Naive thymus-derived CD8-positive, alpha-beta T cell (primary cell): Measurements from ENCODE around the gene MAGEB3. TPM values are rescaled to one million over a fixed set of nuclear protein-coding genes. Genes with fewer than 3 reads are reported as not detected.

ENCODE experiments used
- ATAC-seq, 2 donors: fragments of 150-1000 bp; cut with Tn5 transposase in 1 of 2; sonication (Bioruptor Pico), chemical (Tn5 transposase) in 1 of 2; 1 replicate in 1 of 2; 2 replicates in 1 of 2; pipeline ENCODE4 v1.10.0; 2021; ENCODE audit warnings: mild to moderate bottlenecking in 2 of 2, moderate library complexity in 2 of 2
- POLR2A ChIA-PET: fragments of 350-600 bp; sonication (Branson Sonifier 250); formaldehyde crosslinking; loops from one replicate; lab custom pipeline; 2021; ENCODE audit warnings: antibody characterized with exemption; lab: Charles Lee
- DNase-seq, 10 donors: peaks; one replicate each; pipeline versions ENCODE4 v3.0.0 to v3.0.0-alpha.2; 2020 to 2022
- H3K27ac Mint-ChIP-seq, 10 donors: one replicate each; pipeline ENCODE4 v1.8.0; 2020 to 2022; ENCODE audit warnings: mild to moderate bottlenecking in 10 of 10, mixed read lengths in 10 of 10, moderate library complexity in 4 of 10, inconsistent platforms in 1 of 10
- H3K27me3 Mint-ChIP-seq, 5 donors: one replicate each; pipeline ENCODE4 v1.8.0; 2021 to 2022; ENCODE audit warnings: mixed read lengths in 5 of 5
- H3K36me3 Mint-ChIP-seq, 3 donors: one replicate each; pipeline ENCODE4 v1.8.0; 2020 to 2022; ENCODE audit warnings: mixed read lengths in 3 of 3, mild to moderate bottlenecking in 2 of 3, inconsistent platforms in 1 of 3
- H3K4me1 Mint-ChIP-seq, 4 donors: one replicate each; pipeline ENCODE4 v1.8.0; 2021 to 2022; ENCODE audit warnings: mixed read lengths in 4 of 4
- H3K4me3 Mint-ChIP-seq, 10 donors: one replicate each; pipeline ENCODE4 v1.8.0; 2020 to 2022; ENCODE audit warnings: mild to moderate bottlenecking in 10 of 10, mixed read lengths in 10 of 10, moderate library complexity in 6 of 10, inconsistent platforms in 1 of 10
- H3K9me3 Mint-ChIP-seq, 9 donors: one replicate each; pipeline ENCODE4 v1.8.0; 2020 to 2022; ENCODE audit warnings: mixed read lengths in 9 of 9, mild to moderate bottlenecking in 3 of 9, inconsistent platforms in 1 of 9, moderate library complexity in 1 of 9
- polyA plus RNA-seq, 3 donors: library from polyadenylated mRNA; unstranded; fragments of 300-500 nt; fragmentation: Illumina TruSeq; gene quantifications; one replicate each; pipeline ENCODE4 v1.2.3, GENCODE V29; 2021
- total RNA-seq, 8 experiments: library from RNA in 2 of 8; stranded (reverse) in 2 of 8; gene quantifications; one replicate each; pipeline ENCODE4 v1.2.3 and lab custom pipeline; 2021 to 2026

Gene MAGEB3
- total and polyA plus RNA-seq, 5 experiments from 2014 or later = not detected

DNA sequence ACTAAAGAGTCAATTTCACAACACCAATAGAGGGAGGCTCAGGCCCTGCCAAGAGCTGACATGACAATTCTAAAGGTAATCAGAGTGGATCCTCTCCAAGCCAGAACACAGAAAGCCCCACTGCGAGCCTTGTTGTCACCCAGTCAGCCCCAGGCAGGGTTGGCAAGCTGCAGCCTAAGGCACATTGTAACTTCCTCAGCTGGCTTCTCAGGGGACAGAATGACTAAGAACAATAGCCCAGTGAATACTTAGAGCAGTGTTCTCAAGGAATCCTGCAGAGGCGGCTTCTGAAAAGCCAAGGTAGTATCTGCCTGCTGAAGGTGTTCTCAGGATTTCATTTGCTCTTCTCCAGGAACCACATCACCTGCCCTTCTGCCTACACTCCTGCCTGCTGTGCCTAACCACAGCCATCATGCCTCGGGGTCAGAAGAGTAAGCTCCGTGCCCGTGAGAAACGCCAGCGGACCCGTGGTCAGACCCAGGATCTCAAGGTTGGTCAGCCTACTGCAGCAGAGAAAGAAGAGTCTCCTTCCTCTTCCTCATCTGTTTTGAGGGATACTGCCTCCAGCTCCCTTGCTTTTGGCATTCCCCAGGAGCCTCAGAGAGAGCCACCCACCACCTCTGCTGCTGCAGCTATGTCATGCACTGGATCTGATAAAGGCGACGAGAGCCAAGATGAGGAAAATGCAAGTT lies 11.4 kb downstream of the MAGEB3 start, which contains the start of gene MAGEB4:
Gene MAGEB4, plus strand, starts transcription at position 277 of the 692 bp plus-strand sequence. Its CDS starts 136 bp downstream, at position 413.
- Mint-ChIP-seq H3K4me1 (no peaks in the 10 kb centered on the region), H3K27me3 (no peaks in the 10 kb centered on the region), H3K27ac (no peak within 1 kb of the TSS), H3K4me3 (no peak within 1 kb of the TSS), H3K36me3 (no peaks in the 10 kb centered on the region), H3K9me3 (no peaks in the 10 kb centered on the region)
- no peak for ATAC-seq
- DNase-seq = no peak
- POLR2A ChIA-PET = no interaction called here

DNA sequence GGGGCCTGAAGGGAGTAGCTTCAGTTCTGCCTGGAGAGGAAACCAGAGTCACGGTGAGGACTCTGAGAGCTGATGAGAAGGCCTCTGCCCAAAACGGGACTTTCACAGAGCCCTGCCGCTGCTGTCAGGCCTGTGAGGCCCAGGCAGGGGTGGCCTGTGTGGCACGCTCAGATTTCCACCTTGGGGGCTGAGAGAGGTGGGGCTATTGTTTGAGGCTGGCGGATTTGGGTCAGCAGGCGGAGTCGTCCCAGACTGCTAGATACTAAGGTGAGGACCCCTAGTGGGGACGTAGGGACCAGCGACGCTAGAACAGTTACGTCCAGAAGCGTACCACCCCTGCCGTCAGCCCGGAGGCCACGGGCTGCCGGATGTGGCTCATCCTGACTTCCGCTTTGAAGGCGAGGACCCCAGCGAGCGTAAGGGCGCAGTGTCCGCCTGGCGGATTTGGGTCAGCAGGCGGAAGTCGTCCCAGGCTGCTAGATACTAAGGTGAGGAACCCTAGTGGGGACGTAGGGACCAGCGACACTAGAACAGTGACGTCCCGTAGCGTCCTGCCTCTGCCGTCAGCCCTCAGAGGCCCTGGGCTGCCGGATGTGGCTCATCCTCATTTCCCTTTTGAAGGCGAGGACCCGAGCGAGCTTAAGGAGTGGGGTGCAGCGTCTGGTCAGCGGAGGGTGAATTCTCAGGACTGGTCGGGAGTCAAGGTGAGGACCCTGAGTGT lies 16.5 kb downstream of the MAGEB3 start, which contains the start of gene MAGEB1:
Gene MAGEB1, plus strand, starts transcription at position 378 of the 721 bp plus-strand sequence. CDS start 3,348 bp downstream, outside the sequence.
- ATAC-seq (no peak), DNase-seq (no peak)
- Mint-ChIP-seq H3K4me1 (no peaks in the 10 kb centered on the region), H3K36me3 (no peaks in the 10 kb centered on the region), H3K27ac (no peak within 1 kb of the TSS), H3K27me3 (no peaks in the 10 kb centered on the region), H3K4me3 (no peak within 1 kb of the TSS), H3K9me3 (peaks cover 0 to 2% (median 0%) of the 10 kb centered on the region in 9 donors)
- POLR2A ChIA-PET = no interaction called here

DNA sequence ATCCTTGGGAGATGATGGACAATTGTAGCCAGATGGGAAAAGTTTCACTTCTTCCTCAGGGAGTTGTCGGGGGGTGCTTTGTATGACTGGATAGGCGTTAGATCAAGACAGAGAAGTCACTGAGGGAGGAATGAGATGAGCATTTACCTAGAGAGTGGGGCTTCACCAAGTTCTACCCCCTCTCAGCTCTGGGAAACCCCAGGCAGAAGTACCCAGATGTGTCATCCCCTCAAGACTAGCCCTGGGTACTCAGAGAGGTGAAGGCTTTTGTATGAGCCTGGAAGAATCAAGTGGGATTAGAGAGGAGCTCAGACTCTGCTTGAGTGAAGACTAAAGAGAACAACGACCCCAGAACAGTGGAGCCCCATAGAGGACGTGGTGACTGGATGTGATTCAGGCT lies 18.4 kb downstream of the MAGEB3 start:
- Mint-ChIP-seq H3K27me3 (no peaks in the 10 kb centered on the region), H3K9me3 (peaks cover 0 to 2% (median 0%) of the 10 kb centered on the region in 9 donors), H3K36me3 (no peaks in the 10 kb centered on the region), H3K4me3 (no peak overlapping the region), H3K4me1 (no peaks in the 10 kb centered on the region), H3K27ac (no peak overlapping the region)
- POLR2A ChIA-PET = no interaction called here
- no peak for ATAC-seq
- DNase-seq = no peak

DNA sequence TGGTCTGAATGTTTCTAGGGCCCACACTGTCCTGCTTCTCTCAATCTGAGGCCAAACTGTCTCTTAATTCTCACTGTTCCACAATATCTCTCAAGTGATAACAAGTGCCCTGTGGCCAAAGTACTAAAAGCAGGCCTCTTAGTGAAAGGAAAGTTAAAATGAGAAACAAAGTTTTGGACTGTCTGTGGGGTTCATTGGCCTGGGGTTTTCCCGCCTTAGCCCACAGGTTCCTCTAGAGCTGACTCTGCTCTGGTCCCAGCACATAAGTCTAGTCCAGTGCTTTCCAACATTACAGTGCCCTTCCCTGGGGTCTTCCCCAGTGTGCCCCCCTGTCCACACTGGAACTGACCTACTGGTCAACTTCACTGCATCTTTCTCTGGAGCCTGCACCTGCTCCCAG lies 22.8 kb downstream of the MAGEB3 start:
- Mint-ChIP-seq H3K27ac (no peak overlapping the region), H3K27me3 (no peaks in the 10 kb centered on the region), H3K9me3 (peaks cover 0 to 12% (median 0%) of the 10 kb centered on the region in 9 donors), H3K36me3 (no peaks in the 10 kb centered on the region), H3K4me3 (no peak overlapping the region), H3K4me1 (no peaks in the 10 kb centered on the region)
- DNase-seq (no peak), ATAC-seq (no peak)
- POLR2A ChIA-PET = no interaction called here

DNA sequence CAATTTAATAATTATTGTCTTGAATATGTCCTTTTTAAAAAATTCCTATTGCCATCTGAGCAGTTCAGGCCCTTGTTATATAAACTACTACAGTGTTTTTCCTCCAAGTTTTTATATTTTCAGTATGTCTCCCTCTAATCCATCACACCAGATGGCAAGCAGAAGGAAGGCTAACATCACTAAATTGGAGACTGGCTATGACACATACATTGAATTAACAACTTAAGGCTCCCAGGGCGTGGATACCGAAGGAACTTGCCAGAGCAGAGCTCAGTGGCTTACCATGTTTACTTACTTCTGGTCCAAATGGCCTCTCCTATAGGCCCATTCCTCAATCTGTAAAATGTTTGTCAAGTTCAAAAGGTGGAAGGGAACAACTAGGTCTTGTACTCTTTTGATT lies 29.5 kb downstream of the MAGEB3 start:
- no peak overlapping the region for H3K4me3 Mint-ChIP-seq
- H3K36me3 Mint-ChIP-seq = no peaks in the 10 kb centered on the region
- no peak overlapping the region for H3K27ac Mint-ChIP-seq
- no peaks in the 10 kb centered on the region for H3K27me3 Mint-ChIP-seq
- no peaks in the 10 kb centered on the region for H3K4me1 Mint-ChIP-seq
- POLR2A ChIA-PET = no interaction called here
- peaks cover 0 to 10% (median 0%) of the 10 kb centered on the region in 9 donors for H3K9me3 Mint-ChIP-seq
- DNase-seq (no peak), ATAC-seq (no peak)

DNA sequence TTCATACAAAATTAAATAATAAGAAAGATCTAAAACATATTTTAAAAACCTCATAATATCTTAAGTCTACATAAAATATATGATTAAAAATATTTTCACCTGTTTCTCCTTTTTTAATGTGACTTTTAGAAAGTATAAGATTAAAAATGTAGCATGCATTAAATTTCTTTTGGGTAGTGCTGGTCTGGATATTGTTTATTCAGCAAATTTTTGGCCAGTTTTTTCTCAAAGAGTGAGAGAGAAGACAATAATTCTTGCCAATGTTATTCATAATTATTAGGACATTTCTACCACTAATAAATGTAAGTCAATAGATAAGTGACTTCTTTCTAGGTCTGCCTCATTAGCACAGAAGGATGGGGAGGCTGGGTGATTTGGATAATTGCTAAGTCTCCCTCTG lies 30.6 kb downstream of the MAGEB3 start:
- POLR2A ChIA-PET = no interaction called here
- Mint-ChIP-seq H3K27ac (no peak overlapping the region), H3K36me3 (no peaks in the 10 kb centered on the region), H3K4me3 (no peak overlapping the region), H3K27me3 (peaks cover 0 to 4% (median 0%) of the 10 kb centered on the region in 5 donors), H3K4me1 (no peaks in the 10 kb centered on the region), H3K9me3 (peaks cover 0 to 7% (median 0%) of the 10 kb centered on the region in 9 donors)
- ATAC-seq = no peak
- DNase-seq = no peak

DNA sequence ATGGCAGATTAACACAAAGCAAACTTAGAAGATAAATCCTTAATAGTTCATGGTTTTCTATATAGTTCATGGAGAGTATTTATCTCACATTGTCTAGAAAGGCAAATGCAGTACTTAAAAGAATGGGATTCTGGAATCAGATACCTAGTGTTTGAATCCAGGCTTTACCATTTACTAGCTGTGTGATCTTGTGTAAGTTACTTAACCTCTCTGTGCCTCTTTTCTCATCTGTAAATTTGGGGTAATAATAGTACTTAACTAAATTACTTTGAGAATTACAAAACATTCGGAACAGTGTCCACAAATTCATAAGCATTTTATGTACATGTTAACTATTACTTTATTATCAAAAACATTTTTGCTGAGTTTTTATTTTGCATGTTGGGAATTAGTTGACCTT lies 32.3 kb downstream of the MAGEB3 start:
- no peak for DNase-seq
- no peaks in the 10 kb centered on the region for H3K9me3 Mint-ChIP-seq
- no peak overlapping the region for H3K27ac Mint-ChIP-seq
- peaks cover 0 to 4% (median 0%) of the 10 kb centered on the region in 5 donors for H3K27me3 Mint-ChIP-seq
- H3K4me1 Mint-ChIP-seq = no peaks in the 10 kb centered on the region
- no peak overlapping the region for H3K4me3 Mint-ChIP-seq
- no peak for ATAC-seq
- POLR2A ChIA-PET = no interaction called here
- no peaks in the 10 kb centered on the region for H3K36me3 Mint-ChIP-seq

DNA sequence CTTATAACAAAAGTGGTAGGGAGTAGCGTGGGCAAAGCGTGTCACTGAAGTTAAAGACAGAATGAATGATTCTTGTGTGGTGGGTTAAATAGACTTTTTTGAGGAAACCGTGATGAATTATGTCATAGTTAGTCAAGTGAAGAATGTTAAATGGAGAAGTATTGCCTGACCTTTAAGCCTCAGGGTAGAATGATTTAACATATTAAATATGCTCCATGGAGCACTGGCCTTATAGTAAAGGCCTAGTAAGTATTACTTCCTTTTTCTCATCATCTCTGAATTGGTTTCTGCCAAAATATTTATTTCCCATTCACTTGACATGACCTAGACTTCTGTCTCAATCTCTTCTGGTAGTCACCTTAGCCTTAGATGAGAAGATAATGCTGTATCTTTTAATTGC lies 40.2 kb downstream of the MAGEB3 start:
- H3K36me3 Mint-ChIP-seq = no peaks in the 10 kb centered on the region

DNA sequence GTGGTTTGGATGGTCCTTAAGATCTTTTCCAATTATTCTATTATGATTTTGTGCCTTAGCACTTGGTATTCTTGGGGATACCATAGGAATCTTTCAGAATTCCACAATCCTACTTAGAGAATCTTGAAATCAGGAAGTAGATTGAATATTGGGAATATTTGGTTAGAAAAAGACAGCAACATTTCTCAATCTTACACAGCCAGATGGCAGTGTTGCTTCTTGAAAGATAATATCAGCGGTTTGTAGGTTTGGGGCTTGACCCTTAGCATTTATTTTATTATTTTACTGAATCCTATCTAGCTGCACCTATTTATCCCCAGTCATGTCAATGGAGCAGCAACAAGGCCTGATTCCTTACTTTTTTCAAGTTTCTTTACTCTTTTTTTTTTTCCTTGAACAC lies 45.0 kb downstream of the MAGEB3 start:
- Mint-ChIP-seq H3K4me1 (peaks cover 0 to 8% (median 3%) of the 10 kb centered on the region in 4 donors), H3K9me3 (peaks cover 0 to 4% (median 0%) of the 10 kb centered on the region in 9 donors), H3K4me3 (no peak overlapping the region), H3K27ac (no peak overlapping the region), H3K27me3 (peaks cover 0 to 10% (median 0%) of the 10 kb centered on the region in 5 donors), H3K36me3 (no peaks in the 10 kb centered on the region)
- POLR2A ChIA-PET = no interaction called here
- ATAC-seq (no peak), DNase-seq (no peak)

More for the DNA sequence above, 40.2 kb downstream of the MAGEB3 start:
- H3K4me3 Mint-ChIP-seq = no peak overlapping the region
- no peak overlapping the region for H3K27ac Mint-ChIP-seq
- H3K9me3 Mint-ChIP-seq = peaks cover 0 to 4% (median 0%) of the 10 kb centered on the region in 9 donors
- ATAC-seq (no peak), DNase-seq (no peak)
- no peaks in the 10 kb centered on the region for H3K4me1 Mint-ChIP-seq
- POLR2A ChIA-PET = no interaction called here
- peaks cover 0 to 10% (median 0%) of the 10 kb centered on the region in 5 donors for H3K27me3 Mint-ChIP-seq

DNA sequence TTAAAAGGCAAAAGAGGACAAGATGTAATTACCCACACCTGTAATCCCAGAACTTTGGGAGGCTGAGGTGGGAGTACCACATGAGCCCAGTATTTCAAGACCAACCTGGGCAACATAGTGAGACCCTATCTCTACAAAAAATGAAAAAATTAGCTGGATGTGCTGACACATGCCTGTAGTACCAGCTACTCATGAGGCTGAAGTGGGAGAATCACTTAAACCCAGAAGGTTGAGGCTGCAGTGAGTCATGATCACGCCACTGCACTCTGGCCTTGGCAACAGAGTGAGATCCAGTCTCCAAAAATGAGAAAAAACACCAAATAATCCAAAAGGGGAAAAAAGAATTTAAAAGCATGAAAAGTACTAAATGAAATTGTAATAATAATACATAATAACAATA lies 47.9 kb downstream of the MAGEB3 start:
- POLR2A ChIA-PET = no interaction called here
- DNase-seq = no peak
- Mint-ChIP-seq H3K27me3 (no peaks in the 10 kb centered on the region), H3K36me3 (no peaks in the 10 kb centered on the region), H3K9me3 (peaks cover 0 to 2% (median 0%) of the 10 kb centered on the region in 9 donors), H3K4me3 (no peak overlapping the region), H3K4me1 (peaks cover 0 to 8% (median 3%) of the 10 kb centered on the region in 4 donors), H3K27ac (no peak overlapping the region)
- ATAC-seq = no peak

DNA sequence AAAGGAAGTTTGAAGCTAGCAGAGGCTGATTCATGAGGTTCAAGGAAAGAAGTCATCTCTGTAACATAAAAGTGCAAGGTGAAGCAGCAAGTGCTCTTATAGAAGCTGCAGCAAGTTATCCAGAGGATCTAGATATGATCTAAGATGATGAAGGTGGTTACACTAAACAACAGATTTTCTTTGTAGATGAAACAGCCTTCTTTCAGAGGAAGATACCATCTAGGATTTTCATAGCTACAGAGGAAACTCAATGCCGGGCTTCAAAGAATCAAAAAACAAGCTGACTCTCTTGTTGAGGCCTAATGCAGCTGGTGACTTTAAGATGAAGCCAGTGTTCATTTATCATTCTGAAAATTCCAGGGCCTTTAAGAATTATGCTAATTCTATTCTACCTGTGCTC lies 50.0 kb downstream of the MAGEB3 start:
- no peak overlapping the region for H3K27ac Mint-ChIP-seq
- POLR2A ChIA-PET = no interaction called here
- peaks cover 0 to 1% (median 0%) of the 10 kb centered on the region in 9 donors for H3K9me3 Mint-ChIP-seq
- H3K36me3 Mint-ChIP-seq = no peaks in the 10 kb centered on the region
- no peaks in the 10 kb centered on the region for H3K27me3 Mint-ChIP-seq
- H3K4me1 Mint-ChIP-seq = peaks cover 0 to 8% (median 3%) of the 10 kb centered on the region in 4 donors
- no peak for DNase-seq
- no peak overlapping the region for H3K4me3 Mint-ChIP-seq
- ATAC-seq = no peak

DNA sequence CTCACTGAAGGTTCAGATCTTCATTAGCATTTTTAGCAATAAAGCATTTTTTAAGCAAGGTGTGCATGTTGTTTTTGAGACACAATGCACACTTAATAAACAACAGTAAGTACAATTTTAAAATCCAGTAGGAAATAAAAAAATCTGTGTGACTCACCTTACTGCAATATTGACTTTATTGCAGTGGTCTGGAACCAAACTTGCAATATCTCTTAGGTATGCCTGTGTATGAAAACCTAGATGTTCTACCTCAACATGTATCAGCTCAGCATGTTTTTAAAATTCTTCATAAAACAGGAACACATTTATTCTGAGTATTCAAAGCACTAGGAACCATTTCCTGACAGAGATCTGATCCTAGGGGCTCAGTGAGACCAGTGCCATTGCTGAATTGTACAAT lies 52.1 kb downstream of the MAGEB3 start:
- H3K27ac Mint-ChIP-seq = no peak overlapping the region
- H3K9me3 Mint-ChIP-seq = peaks cover 0 to 1% (median 0%) of the 10 kb centered on the region in 9 donors
- no peaks in the 10 kb centered on the region for H3K36me3 Mint-ChIP-seq
- DNase-seq (no peak), ATAC-seq (no peak)
- no peaks in the 10 kb centered on the region for H3K27me3 Mint-ChIP-seq
- H3K4me1 Mint-ChIP-seq = peaks cover 0 to 8% (median 3%) of the 10 kb centered on the region in 4 donors
- H3K4me3 Mint-ChIP-seq = no peak overlapping the region
- POLR2A ChIA-PET = no interaction called here

DNA sequence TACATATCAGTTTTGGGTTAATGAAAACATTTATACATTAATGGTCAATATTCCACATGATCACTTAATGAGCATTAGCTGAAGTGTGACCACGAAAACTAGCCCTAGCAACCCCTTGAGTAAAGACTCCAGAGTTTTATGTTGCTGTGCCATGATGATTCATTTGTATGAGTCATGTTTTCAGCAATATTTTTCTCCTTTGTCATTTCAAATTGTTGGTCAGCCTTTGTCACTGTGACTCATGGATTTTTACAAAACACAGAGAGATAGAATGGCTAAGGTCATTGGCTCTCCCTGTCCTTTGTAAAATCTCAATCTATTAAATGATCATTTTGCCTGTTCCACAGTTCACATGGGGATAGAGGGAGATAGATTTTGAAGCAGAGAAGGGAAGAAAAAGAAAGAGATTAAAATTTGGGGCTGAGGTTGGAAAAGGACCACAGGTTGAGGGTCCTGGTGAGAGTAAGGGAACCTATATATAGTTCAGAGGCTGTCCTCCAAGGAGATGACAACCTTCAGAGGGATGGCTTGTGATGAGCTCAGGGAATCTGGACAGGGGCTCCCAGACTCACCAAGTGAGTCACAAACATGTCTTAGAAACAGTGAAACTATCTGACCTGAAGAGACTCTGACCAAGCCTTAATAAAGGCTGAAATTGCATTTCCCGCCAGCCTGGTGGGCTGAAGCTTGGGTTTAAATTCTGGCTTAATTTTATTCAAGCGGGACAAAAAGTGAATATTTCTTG lies 53.2 kb downstream of the MAGEB3 start:
- Mint-ChIP-seq H3K4me3 (no peak overlapping the region), H3K36me3 (no peaks in the 10 kb centered on the region), H3K9me3 (peaks cover 0 to 1% (median 0%) of the 10 kb centered on the region in 9 donors), H3K4me1 (peaks cover 0 to 8% (median 3%) of the 10 kb centered on the region in 4 donors), H3K27ac (no peak overlapping the region), H3K27me3 (no peaks in the 10 kb centered on the region)
- ATAC-seq (no peak), DNase-seq (no peak)
- POLR2A ChIA-PET = no interaction called here
